Astrocyte of the cerebellum (primary cell): Measurements from ENCODE around the gene TNC.

ENCODE experiments used
- DNase-seq: peaks from one replicate; pipeline ENCODE4 v3.0.0-alpha.2; 2011; ENCODE audit warnings: low read depth
- H3K4me3 ChIP-seq: 2 replicates; pipeline ENCODE4 v1.5.1; 2011; ENCODE audit warnings: mild to moderate bottlenecking, low read depth, low read length, moderate library complexity
- in situ Hi-C: cut with HindIII; loops from 2 replicates; pipeline ENCODE4 v1.10.0; 2017; ENCODE audit warnings: low sequenced_read_pairs
- TF ChIP-seq, protein P1 (sequence below): IDR thresholded peaks from 2 replicates; pipeline ENCODE4 v1.5.1; 2012; ENCODE audit warnings: low read length, low read depth, moderate library complexity, mild to moderate bottlenecking; ENCODE audit errors: missing control alignments

Gene TNC

GRCh38 chr9:114989600-114990410, 128.2 kb downstream of the TNC start:
- in situ Hi-C loops: no loop called here
- TF ChIP-seq, protein P1, sequence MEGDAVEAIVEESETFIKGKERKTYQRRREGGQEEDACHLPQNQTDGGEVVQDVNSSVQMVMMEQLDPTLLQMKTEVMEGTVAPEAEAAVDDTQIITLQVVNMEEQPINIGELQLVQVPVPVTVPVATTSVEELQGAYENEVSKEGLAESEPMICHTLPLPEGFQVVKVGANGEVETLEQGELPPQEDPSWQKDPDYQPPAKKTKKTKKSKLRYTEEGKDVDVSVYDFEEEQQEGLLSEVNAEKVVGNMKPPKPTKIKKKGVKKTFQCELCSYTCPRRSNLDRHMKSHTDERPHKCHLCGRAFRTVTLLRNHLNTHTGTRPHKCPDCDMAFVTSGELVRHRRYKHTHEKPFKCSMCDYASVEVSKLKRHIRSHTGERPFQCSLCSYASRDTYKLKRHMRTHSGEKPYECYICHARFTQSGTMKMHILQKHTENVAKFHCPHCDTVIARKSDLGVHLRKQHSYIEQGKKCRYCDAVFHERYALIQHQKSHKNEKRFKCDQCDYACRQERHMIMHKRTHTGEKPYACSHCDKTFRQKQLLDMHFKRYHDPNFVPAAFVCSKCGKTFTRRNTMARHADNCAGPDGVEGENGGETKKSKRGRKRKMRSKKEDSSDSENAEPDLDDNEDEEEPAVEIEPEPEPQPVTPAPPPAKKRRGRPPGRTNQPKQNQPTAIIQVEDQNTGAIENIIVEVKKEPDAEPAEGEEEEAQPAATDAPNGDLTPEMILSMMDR: no peak
- DNase-seq: no peak
- no peak overlapping the region for H3K4me3 ChIP-seq

GRCh38 chr9:114988962-114989599, 128.9 kb downstream of the TNC start:
- in situ Hi-C loops: no loop called here
- H3K4me3 ChIP-seq: no peak overlapping the region
- TF ChIP-seq, protein P1: no peak
- DNase-seq: no peak

GRCh38 chr9:114987116-114987515, 130.8 kb downstream of the TNC start:
- in situ Hi-C loops: no loop called here
- H3K4me3 ChIP-seq: no peak overlapping the region
- DNase-seq: no peak
- TF ChIP-seq, protein P1: no peak

GRCh38 chr9:114985959-114986501, 131.9 kb downstream of the TNC start:
- in situ Hi-C loops: no loop called here
- H3K4me3 ChIP-seq: no peak overlapping the region
- TF ChIP-seq, protein P1: no peak
- DNase-seq: no peak

- DNase-seq: no peak
- H3K4me3 ChIP-seq: no peak overlapping the region
- in situ Hi-C loops: no loop called here
- TF ChIP-seq, protein P1: no peak
These were observed 136.9 kb downstream of the TNC start for GRCh38 chr9:114981063-114981462.

DNA sequence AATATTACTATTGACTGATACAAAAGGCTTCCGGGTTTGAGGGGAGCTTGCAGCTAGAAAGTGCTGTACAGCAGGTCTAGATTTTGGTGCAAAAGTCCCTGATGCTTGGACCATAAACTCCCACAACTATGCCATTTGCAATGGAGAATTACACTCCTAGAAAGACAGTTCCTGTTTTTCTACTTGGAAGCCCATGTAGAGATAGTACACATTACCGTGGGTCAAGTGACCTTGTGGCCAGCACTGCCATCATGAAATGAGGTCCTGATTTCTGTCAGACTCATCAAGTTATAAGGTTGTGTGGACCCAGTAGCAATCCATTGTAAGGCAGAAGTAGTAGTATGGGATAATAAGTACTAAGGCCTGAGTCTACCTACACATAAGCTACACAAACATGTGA, 144.7 kb downstream of the TNC start:
- TF ChIP-seq, protein P1: no peak
- in situ Hi-C loops: no loop called here
- DNase-seq: no peak
- H3K4me3 ChIP-seq: no peak overlapping the region
